GM23338 (cell line): Measurements from ENCODE around the gene PRKD3.

ENCODE experiments used
- CTCF ChIP-seq, 2 experiments: fragments of 200-600 bp in 1 of 2; sonication (generic) in 1 of 2; conservative IDR thresholded peaks; 2 replicates each; pipeline versions ENCODE4 v1.5.1 to v1.6.1; 2016 to 2017; ENCODE audit warnings: antibody characterized with exemption in 2 of 2, low read depth in 2 of 2, mild to moderate bottlenecking in 2 of 2, moderate library complexity in 1 of 2
- ETS1 ChIP-seq: IDR thresholded peaks from 2 replicates; pipeline ENCODE4 v1.6.1; 2016; ENCODE audit warnings: antibody characterized with exemption
- EZH2 ChIP-seq: fragments of 200-600 bp; sonication (generic); IDR thresholded peaks from one replicate; pipeline ENCODE4 v1.8.0; 2017; ENCODE audit warnings: antibody characterized with exemption, mild to moderate bottlenecking, low read depth; ENCODE audit not compliant: unreplicated experiment
- EZH2phosphoT487 ChIP-seq: fragments of 200-600 bp; sonication (generic); IDR thresholded peaks from one replicate; pipeline ENCODE4 v1.8.1; 2018; ENCODE audit warnings: antibody characterized with exemption; ENCODE audit not compliant: unreplicated experiment
- JUNB ChIP-seq: IDR thresholded peaks from one replicate; pipeline ENCODE4 v1.6.1; 2016; ENCODE audit warnings: antibody characterized with exemption; ENCODE audit not compliant: unreplicated experiment
- NANOG ChIP-seq: IDR thresholded peaks from 2 replicates; pipeline ENCODE4 v1.6.1; 2016; ENCODE audit warnings: antibody characterized with exemption, borderline replicate concordance
- POLR2AphosphoS5 ChIP-seq: IDR thresholded peaks from 2 replicates; pipeline ENCODE4 v1.6.1; 2016; ENCODE audit warnings: antibody characterized with exemption, low read depth
- REST ChIP-seq: IDR thresholded peaks from one replicate; pipeline ENCODE4 v1.6.1; 2018; ENCODE audit warnings: antibody characterized with exemption; ENCODE audit not compliant: unreplicated experiment
- ZNF114 ChIP-seq: fragments of 250-450 bp; sonication (Bioruptor Pico); IDR thresholded peaks from 2 replicates; pipeline ENCODE4 v1.5.0; 2020; ENCODE audit warnings: mild to moderate bottlenecking, moderate library complexity
- ZNF331 ChIP-seq: fragments of 250-450 bp; sonication (Bioruptor Pico); IDR thresholded peaks from 2 replicates; pipeline ENCODE4 v1.5.0; 2020; ENCODE audit warnings: low read depth, mild to moderate bottlenecking, moderate library complexity

GRCh38 chr2:37338933-37339332, 14.3 kb upstream of the PRKD3 start:
- TF ChIP-seq CTCF (conservative IDR thresholded peaks at IDR 0.05; ENCODE audit: low read depth in 2 of 2), result no peak
- TF ChIP-seq EZH2phosphoT487, result no peak
- no peak for TF ChIP-seq ZNF331 (CRISPR knock-in tag)
- TF ChIP-seq POLR2AphosphoS5, result no peak
- no peak for TF ChIP-seq ETS1
- no peak for TF ChIP-seq JUNB
- TF ChIP-seq EZH2, result no peak
- no peak for TF ChIP-seq NANOG
- TF ChIP-seq ZNF114, result no peak
- no peak for TF ChIP-seq REST
